GM19372 (cell line): ENCODE data around the gene RBCK1.
"Not testable (repeated sequence)": the region's sequence is repeated elsewhere in the genome, so short reads cannot be mapped to it uniquely, and the experiment has no call there.

ENCODE experiments used
- ATAC-seq: cut with Tn5 transposase; IDR thresholded peaks from one replicate; pipeline ENCODE4 v1.9.1; 2021; ENCODE audit warnings: mild to moderate bottlenecking, low read depth, moderate library complexity; ENCODE audit not compliant: unreplicated experiment

Gene RBCK1

DNA sequence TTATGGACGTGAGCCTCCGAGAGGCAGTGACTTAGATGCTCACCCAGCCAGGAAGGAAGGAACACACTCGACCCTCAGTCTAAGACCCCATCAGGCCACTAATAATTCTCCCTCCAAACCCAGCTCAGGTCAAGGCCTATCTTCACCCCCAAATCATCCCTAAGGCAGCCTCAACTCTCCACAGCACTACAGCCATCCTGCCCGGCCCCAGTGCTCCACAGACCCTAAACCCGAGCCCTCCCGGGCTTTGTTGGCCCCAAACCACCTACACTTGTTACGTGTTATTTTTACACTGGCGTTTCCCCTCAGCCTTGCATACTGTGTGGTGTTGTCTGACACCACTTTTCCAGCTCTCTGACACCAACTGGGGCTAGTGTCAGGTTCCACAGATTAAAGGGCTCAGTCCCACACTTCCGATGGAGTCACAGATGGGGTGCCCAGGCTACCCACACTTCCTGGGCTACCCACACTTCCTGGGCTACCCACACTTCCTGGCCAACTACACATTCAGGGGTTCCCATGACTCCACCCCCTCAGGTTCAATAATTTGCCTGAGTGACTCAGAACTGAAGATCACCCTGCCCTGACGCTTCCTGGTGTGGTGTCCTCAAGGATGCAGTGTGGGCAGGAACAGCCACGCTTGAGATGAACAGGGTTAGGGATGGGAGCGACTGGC is 25.3 kb downstream of the RBCK1 start:
- ATAC-seq, result peak; percentile 65

GRCh38 chr20:434221-434620 is 26.1 kb downstream of the RBCK1 start:
- ATAC-seq, result no peak

DNA sequence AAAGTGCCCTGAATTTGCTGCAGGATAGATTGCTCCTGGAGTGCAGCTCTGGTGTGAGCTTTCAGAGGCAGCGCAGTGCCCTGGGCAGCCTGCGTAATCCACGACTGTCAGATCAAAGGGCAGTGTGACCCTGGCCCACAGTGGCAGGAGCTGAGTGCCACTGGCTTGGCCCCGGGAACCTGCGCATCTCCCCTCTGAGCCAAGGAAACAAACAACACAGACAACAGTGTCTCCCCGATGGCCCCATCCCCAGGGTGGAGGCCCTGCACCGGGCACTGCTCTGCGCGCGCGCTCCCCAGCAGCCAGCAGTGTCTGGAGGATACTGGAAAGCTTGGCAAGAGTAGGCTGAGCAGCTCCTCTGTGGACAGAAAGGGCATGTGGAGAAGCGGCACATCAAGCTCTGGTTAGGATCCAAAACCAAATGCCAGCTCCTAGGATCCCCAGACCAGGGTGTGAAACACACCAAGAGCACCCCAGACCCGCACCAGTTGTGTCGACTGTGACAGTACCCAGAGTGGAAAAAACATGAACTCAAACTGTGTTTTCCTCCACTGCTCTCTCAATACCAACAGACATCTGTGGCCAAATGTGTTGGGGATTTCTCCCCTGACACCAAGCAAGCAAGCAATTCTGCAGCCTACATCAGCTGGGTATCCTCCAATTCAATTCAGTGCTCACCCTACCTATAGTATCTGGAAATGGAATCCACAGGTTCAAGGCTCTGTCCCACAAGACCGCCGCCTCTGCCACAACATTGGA is 26.7 kb downstream of the RBCK1 start:
- no peak for ATAC-seq

DNA sequence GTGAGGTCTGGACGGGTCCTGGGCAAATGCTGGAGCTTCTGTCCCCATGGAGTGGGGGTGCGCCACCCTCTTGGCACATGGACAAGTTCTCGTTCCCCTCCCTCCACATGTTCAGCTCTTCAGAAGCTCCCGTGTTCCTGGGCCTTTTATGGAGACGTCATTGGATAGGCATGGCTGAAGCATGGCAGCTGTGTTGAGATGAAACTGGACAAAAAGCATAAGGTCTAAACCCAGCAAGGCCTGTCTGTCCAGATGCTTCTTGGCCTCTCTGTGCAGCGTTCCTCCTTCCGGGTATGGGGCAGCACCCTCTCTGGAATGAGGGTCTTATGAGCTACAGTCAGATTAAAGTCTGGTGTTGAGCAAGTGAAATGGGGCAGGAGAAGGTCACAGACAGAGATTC is 27.5 kb downstream of the RBCK1 start:
- no peak for ATAC-seq

DNA sequence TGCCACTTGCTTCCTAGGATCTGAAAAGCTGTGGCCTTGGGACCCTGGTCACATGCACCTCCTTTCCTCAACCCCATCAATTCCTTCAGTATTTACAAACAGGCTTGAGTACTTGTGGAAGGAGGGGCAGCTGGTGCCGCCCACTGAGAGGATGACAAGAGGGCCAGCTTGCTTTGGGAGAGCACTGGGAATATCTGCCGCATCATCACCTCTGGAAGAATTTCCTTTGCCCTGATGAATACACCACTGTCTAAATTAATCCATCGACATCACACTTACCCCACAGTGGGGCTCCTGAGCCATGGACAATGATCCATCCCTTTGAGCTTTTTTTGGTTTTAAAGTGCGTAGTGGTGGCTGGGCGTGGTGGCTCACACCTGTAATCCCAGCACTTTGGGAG is 28.4 kb downstream of the RBCK1 start:
- no peak for ATAC-seq

- ATAC-seq, result no peak
These were observed 29.8 kb downstream of the RBCK1 start for GRCh38 chr20:437787-438486.

- ATAC-seq, result no peak
These were observed 30.7 kb downstream of the RBCK1 start for GRCh38 chr20:438571-439469.

DNA sequence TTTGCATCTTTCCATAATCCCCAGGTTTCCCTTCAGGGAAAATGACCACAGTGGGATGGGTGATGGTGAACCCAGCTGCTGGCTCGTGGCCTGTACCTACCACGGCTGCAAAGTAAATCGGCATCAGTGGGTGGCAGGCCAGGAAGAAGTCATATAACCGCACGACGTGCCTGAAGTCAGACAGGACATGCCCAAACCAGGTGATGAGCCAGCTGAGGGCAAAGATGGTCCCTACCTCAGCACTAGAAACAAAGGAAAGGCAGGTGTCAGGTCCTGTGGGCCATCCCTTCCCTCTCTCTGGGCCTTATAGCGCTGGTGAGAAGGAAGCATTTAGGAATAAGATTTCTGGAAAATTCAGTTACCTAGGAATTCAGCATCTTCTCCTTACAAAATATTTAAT is 32.0 kb downstream of the RBCK1 start:
- ATAC-seq, result no peak

- no peak for ATAC-seq
These were observed 32.5 kb downstream of the RBCK1 start for GRCh38 chr20:440636-441035.

DNA sequence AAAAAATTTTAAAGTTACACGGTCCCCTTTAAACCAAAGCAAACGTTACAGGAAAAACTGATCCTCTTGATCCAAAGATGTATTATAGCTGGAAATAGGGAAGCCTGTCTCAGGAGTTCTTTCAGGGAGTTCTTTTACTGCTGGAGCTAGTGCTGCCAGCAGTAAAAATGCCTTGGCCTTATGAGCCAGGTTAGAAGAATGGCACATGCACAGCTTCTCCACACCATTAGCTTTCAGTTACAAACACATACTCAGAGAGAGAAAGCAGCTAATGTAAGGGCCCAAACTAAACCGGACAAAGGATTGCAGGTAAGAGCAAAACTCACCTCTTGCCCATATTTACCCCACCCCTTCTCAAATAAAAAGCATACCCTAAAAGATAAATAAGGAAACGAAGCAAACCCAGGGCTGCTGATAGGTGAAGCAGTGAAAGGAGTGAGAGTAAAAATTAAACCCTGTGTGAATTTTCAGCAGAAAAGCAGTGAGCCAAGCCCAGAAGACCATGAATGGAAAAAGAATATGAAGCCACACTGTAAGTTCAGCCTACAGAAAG is 35.2 kb downstream of the RBCK1 start:
- no peak for ATAC-seq

- no peak for ATAC-seq
These were observed 36.0 kb downstream of the RBCK1 start for GRCh38 chr20:444117-444516.

DNA sequence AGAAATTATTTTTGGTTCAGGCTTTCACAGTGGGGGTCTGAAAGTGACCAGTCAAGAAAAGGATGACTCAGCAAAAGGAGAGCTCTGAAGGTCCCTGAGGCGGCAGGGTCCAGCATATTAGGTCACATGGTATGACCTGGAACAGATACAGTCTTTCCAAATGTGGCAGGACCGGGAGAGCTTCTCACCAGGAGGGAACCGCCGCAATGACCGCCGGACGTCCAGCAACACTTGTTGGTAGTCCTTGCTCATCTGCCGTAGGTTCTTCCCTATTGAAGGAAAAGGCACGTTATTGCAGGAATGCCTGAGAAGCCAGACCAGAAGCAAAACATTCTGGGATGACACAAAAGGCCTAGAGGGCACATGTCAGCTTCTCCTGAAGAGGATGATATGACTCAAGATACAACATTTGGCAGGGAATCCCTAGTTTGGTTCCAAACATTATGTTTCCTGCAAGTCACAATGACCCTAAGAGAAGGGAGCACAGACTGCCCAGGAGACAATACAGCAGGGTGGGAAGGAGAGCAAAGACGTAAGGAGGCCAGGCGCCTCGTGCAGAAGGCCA is 36.8 kb downstream of the RBCK1 start:
- ATAC-seq, result no peak

DNA sequence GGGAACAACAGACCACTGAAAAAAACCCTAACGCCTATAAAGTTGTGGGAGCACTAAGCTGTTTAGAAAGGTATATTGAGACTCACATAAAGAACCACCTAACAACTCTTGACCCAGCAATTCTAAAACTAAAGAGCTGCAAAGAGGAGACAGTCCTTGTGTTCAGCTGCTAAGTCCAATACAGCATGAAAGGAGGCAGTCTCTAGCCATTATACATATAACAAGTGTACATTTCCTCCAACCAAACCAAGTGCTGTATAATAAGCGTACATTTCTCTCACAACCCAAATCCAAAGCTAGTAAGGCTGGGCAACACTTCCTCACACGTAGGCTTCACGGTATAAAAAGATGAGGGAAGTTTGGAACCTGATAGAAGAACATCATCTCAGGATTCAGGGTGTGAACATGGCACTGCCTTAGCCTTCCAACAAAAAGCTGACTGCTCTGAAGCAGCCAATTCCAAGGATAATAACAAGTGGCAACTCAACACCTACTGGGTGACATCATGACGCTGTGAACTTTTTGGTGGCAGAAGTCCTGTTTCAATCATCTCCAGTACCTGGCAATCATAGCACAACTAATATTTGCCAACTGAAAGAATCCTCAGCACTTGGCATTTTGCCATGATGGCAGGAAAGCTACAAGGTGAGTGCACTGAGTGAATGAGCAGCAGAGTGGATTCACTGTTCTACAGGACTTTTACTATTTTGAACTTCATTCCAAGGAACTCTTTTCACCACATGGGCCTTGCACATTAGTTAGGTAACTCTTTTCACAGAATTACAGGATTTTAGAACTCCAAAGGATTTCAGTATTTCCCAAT is 37.6 kb downstream of the RBCK1 start:
- ATAC-seq, result no peak

DNA sequence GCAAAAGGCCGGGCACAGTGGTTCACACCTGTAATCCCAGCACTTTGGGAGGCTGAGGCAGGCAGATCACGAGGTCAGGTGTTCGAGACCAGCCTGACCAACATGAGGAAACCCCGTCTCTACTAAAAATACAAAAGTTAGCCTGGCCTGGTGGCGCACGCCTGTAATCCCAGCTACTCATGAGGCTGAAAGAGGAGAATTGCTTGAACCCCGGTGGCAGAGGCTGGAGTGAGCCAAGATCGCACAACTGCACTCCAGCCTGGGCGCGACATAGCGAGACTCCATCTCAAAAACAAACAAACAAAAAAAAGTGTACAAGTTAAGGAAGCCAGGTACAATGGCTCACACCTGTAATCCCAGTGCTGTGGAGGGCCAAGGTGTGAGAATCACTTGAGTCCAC is 43.9 kb downstream of the RBCK1 start:
- not testable (repeated sequence) for ATAC-seq

DNA sequence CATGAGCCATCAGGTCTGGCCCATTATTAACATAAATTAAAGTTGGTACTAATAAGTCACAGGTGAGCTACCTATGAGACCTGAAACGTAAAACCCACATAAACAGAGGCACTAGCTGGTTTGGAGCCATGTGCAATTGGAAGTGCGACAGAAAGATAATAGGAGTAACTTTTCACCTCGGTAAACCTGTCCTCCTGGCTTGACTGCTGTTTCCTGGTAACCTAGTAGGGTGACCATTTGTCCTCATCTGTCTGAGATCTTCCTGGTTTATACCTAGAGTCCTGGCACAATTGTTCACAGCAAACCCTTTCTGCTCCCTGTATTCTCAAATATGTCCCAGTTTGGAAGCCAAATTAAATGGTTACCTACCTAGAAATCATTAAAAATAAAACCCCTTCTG is 46.9 kb downstream of the RBCK1 start:
- no peak for ATAC-seq

DNA sequence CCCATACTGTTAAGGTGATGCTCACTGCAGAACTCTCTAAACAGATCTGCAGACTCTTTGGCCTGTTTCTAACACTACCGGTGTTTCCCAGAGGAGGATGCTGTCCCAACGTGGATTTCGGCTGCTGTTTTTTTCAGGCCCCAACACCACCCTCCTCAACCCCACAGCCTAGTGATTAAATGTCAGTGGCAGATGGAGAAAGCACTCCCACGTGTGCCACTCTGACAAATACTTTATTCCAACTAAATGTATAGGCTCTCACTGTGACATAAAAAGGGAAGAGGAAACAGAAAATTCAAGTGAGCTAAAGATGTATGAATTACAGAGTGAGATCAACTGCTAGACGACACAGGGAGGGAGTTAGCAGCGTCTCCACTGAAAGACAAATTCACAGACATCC is 50.7 kb downstream of the RBCK1 start:
- ATAC-seq, result no peak

DNA sequence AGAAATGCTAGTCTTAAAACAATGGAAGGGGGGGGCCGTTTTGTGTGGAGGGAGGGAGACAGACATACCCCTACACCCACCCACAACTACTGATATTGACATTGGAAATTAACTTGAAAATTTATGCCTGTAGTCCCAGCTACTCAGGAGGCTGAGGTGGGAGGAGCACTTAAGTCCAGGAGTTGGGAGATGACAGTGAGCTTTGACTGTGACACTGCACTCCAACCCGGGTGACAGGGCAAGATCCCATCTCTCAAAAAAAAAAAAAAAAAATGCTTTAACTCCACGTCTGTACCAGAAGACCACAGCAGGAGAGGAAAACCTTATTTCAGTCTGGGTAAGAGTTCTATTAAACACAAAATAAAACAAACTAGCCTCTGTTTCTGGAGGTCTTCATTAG is 52.1 kb downstream of the RBCK1 start:
- no peak for ATAC-seq

DNA sequence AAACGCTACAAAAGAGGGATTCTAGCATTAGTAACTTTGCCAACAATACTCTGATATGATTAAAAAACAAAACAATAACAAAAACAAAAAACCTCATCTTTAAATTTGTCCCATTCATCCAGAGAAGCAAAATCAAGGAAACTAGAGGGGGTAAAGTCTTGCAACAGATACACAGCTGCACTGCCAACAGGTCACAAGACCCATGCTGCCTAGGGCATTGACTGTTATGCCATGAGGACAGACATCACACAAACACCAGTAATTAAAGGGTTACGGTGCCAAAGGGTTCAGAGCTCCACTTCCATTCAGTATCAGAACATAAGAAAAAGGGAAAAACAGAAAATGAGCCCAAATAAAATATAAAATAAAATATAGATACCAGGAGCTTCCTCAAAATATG is 52.6 kb downstream of the RBCK1 start:
- ATAC-seq, result no peak
